GM23338 (cell line): ENCODE data around the gene DOCK2. TPM values are rescaled to one million over a fixed set of nuclear protein-coding genes. Genes with fewer than 3 reads are reported as not detected.

Experiments
- ATAC-seq: fragments of 200-7000 bp; cut with Tn5 transposase; 3 replicates; pipeline ENCODE4 v1.9.1; 2020
- DNase-seq: peaks from one replicate; pipeline ENCODE4 v3.0.0-alpha.2; 2015; ENCODE audit warnings: low spot score
- H2AFZ ChIP-seq: fragments of 200-600 bp; sonication (generic); 2 replicates; pipeline ENCODE4 v1.8.0; 2016; ENCODE audit warnings: antibody characterized with exemption, mild to moderate bottlenecking, moderate library complexity
- H3F3A ChIP-seq: fragments of 200-600 bp; sonication (generic); replicated peaks from 2 replicates; pipeline ENCODE4 v1.8.0; 2017; ENCODE audit warnings: antibody characterized with exemption, mixed run types, low read depth
- H3K27ac ChIP-seq: fragments of 200-600 bp; sonication (generic); 2 replicates; pipeline ENCODE4 v1.6.1; 2016; ENCODE audit warnings: low read depth
- H3K27me3 ChIP-seq: fragments of 200-600 bp; sonication (generic); 2 replicates; pipeline ENCODE4 v1.8.0; 2016; ENCODE audit warnings: mild to moderate bottlenecking, mixed run types, moderate library complexity; ENCODE audit not compliant: insufficient read depth
- H3K36me3 ChIP-seq: fragments of 200-600 bp; sonication (generic); 2 replicates; pipeline ENCODE4 v1.8.0; 2016; ENCODE audit warnings: mild to moderate bottlenecking; ENCODE audit not compliant: insufficient read depth
- H3K4me1 ChIP-seq: fragments of 200-600 bp; sonication (generic); 2 replicates; pipeline ENCODE4 v1.8.0; 2016; ENCODE audit warnings: mild to moderate bottlenecking, moderate library complexity; ENCODE audit not compliant: insufficient read depth
- H3K4me2 ChIP-seq: fragments of 200-600 bp; sonication (generic); 2 replicates; pipeline ENCODE4 v1.7.1; 2017; ENCODE audit warnings: mixed run types
- H3K4me3 ChIP-seq: fragments of 200-600 bp; sonication (generic); 2 replicates; pipeline ENCODE4 v1.6.1; 2016; ENCODE audit warnings: mixed run types
- H3K79me2 ChIP-seq: fragments of 200-600 bp; sonication (generic); replicated peaks from 2 replicates; pipeline ENCODE4 v1.8.0; 2017; ENCODE audit warnings: mild to moderate bottlenecking; ENCODE audit not compliant: insufficient read depth
- H3K9me2 ChIP-seq: fragments of 200-600 bp; sonication (generic); 2 replicates; pipeline ENCODE4 v1.8.0; 2017; ENCODE audit not compliant: insufficient read depth
- H4K20me1 ChIP-seq: fragments of 200-600 bp; sonication (generic); replicated peaks from 2 replicates; pipeline ENCODE4 v1.8.0; 2017; ENCODE audit warnings: mild to moderate bottlenecking; ENCODE audit not compliant: insufficient read depth
- H3K27ac Mint-ChIP-seq: 2 replicates; pipeline ENCODE4 v1.8.0; 2020; ENCODE audit warnings: inconsistent platforms, mild to moderate bottlenecking, moderate library complexity, mixed read lengths
- H3K27me3 Mint-ChIP-seq: 3 replicates; pipeline ENCODE4 v1.8.0; 2022; ENCODE audit warnings: low read depth, mild to moderate bottlenecking, moderate library complexity, mixed read lengths, inconsistent platforms; ENCODE audit not compliant: insufficient read depth, poor library complexity
- H3K36me3 Mint-ChIP-seq: 3 replicates; pipeline ENCODE4 v1.8.0; 2021; ENCODE audit warnings: low read depth, mild to moderate bottlenecking, inconsistent platforms, moderate library complexity, mixed read lengths
- H3K4me1 Mint-ChIP-seq: 3 replicates; pipeline ENCODE4 v1.8.0; 2020; ENCODE audit warnings: mild to moderate bottlenecking, inconsistent platforms, mixed read lengths
- H3K4me3 Mint-ChIP-seq: 3 replicates; pipeline ENCODE4 v1.8.0; 2021; ENCODE audit warnings: moderate library complexity, mild to moderate bottlenecking, inconsistent platforms, mixed read lengths
- H3K9me3 Mint-ChIP-seq: 3 replicates; pipeline ENCODE4 v1.8.0; 2020; ENCODE audit warnings: moderate library complexity, mild to moderate bottlenecking, inconsistent platforms, mixed read lengths
- CREB1 ChIP-seq: fragments of 250-450 bp; sonication (Bioruptor Pico); IDR thresholded peaks from 2 replicates; pipeline ENCODE4 v1.5.0; 2020; ENCODE audit warnings: low read depth, mild to moderate bottlenecking, moderate library complexity
- EZH2 ChIP-seq: fragments of 200-600 bp; sonication (generic); IDR thresholded peaks from one replicate; pipeline ENCODE4 v1.8.0; 2017; ENCODE audit warnings: antibody characterized with exemption, mild to moderate bottlenecking, low read depth; ENCODE audit not compliant: unreplicated experiment
- JUNB ChIP-seq: IDR thresholded peaks from one replicate; pipeline ENCODE4 v1.6.1; 2016; ENCODE audit warnings: antibody characterized with exemption; ENCODE audit not compliant: unreplicated experiment
- NANOG ChIP-seq: IDR thresholded peaks from 2 replicates; pipeline ENCODE4 v1.6.1; 2016; ENCODE audit warnings: antibody characterized with exemption, borderline replicate concordance
- POLR2AphosphoS5 ChIP-seq: IDR thresholded peaks from 2 replicates; pipeline ENCODE4 v1.6.1; 2016; ENCODE audit warnings: antibody characterized with exemption, low read depth
- STAT1 ChIP-seq: IDR thresholded peaks from one replicate; pipeline ENCODE4 v1.6.1; 2016; ENCODE audit warnings: antibody characterized with exemption; ENCODE audit not compliant: unreplicated experiment
- ZNF114 ChIP-seq: fragments of 250-450 bp; sonication (Bioruptor Pico); IDR thresholded peaks from 2 replicates; pipeline ENCODE4 v1.5.0; 2020; ENCODE audit warnings: mild to moderate bottlenecking, moderate library complexity
- ZNF331 ChIP-seq: fragments of 250-450 bp; sonication (Bioruptor Pico); IDR thresholded peaks from 2 replicates; pipeline ENCODE4 v1.5.0; 2020; ENCODE audit warnings: low read depth, mild to moderate bottlenecking, moderate library complexity
- polyA plus RNA-seq: library from polyadenylated mRNA; unstranded; fragments of >200 nt; fragmentation: Nextera tagmentation; extraction: Ambion mirVana; gene quantifications from 2 replicates; pipeline ENCODE4 v1.2.1, GENCODE V29; 2016
- total RNA-seq: library from RNA; depleted of rRNA; stranded (reverse); fragments of >200 nt; shearing (Covaris generic); gene quantifications from 2 replicates; pipeline ENCODE4 v1.2.3, GENCODE V29; 2014
- TF ChIP-seq, protein P1 (sequence below): IDR thresholded peaks from 2 replicates; pipeline ENCODE4 v1.6.1; 2016; ENCODE audit warnings: antibody characterized with exemption
- TF ChIP-seq, protein P2 (sequence below): fragments of 250-450 bp; sonication (Bioruptor Pico); IDR thresholded peaks from 2 replicates; pipeline ENCODE4 v1.5.0; 2020; ENCODE audit warnings: mild to moderate bottlenecking, moderate library complexity
- TF ChIP-seq, protein P3 (sequence below): IDR thresholded peaks from one replicate; pipeline ENCODE4 v1.6.1; 2018; ENCODE audit warnings: antibody characterized with exemption; ENCODE audit not compliant: unreplicated experiment

DOCK2 gene
- total and polyA plus RNA-seq, 2 experiments from 2014 or later, result 3.7 to 9.4 TPM

DNA sequence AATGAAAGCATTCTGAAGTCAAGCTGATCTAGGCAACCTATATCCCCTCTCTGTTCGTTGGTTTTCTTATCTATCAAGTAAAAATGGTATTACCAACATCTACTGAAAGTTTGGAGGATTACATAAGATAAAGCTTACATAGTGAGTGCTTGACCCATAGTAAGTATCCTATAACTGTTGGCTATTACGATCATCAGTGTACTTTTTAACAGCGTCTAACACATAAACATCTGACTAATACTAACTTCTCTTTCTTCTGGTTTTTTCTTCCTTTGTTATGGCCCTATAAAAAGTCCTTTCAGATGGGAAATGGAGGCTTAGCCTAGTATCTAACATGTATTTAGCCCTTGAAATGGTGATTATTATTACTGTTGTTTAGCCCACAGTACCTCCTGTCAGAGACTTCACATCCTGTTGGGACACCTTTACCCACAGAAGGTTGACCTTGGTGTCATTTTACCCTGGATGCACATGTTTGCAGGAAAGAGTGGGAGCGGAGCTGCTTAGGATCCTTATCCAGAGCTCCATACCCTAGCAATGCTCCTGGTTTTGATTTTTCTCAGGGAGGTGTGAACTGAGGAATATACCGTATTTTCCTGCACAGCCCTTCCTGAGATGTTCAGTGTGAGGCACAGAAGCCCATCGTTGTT, 337.2 kb downstream of the DOCK2 start:
- Mint-ChIP-seq H3K9me3 (no peaks in the 10 kb centered on the region), H3K36me3 (no peaks in the 10 kb centered on the region), H3K4me3 (no peak overlapping the region), H3K4me1 (peaks cover 43% of the 10 kb centered on the region), H3K27me3 (peaks cover 8% of the 10 kb centered on the region), H3K27ac (no peak overlapping the region)
- ATAC-seq, result no peak
- Histone ChIP-seq H3K4me3 (no peak overlapping the region), H2AFZ (no peak overlapping the region), H4K20me1 (no peaks in the 10 kb centered on the region), H3K4me1 (peaks cover 30% of the 10 kb centered on the region), H3K36me3 (no peaks in the 10 kb centered on the region), H3K9me2 (no peaks in the 10 kb centered on the region), H3K27me3 (peaks cover 17% of the 10 kb centered on the region), H3K79me2 (no peaks in the 10 kb centered on the region), H3K4me2 (no peak overlapping the region), H3F3A (no peaks in the 10 kb centered on the region), H3K27ac (no peak overlapping the region)
- TF ChIP-seq, protein P1, sequence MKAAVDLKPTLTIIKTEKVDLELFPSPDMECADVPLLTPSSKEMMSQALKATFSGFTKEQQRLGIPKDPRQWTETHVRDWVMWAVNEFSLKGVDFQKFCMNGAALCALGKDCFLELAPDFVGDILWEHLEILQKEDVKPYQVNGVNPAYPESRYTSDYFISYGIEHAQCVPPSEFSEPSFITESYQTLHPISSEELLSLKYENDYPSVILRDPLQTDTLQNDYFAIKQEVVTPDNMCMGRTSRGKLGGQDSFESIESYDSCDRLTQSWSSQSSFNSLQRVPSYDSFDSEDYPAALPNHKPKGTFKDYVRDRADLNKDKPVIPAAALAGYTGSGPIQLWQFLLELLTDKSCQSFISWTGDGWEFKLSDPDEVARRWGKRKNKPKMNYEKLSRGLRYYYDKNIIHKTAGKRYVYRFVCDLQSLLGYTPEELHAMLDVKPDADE, result no peak
- no peak for TF ChIP-seq CREB1 (CRISPR knock-in tag)
- no peak for TF ChIP-seq ZNF114 (CRISPR knock-in tag)
- TF ChIP-seq POLR2AphosphoS5, result no peak
- no peak for TF ChIP-seq EZH2
- TF ChIP-seq JUNB, result no peak
- TF ChIP-seq NANOG, result no peak
- TF ChIP-seq ZNF331 (CRISPR knock-in tag), result no peak
- TF ChIP-seq STAT1, result no peak
- TF ChIP-seq, protein P2, sequence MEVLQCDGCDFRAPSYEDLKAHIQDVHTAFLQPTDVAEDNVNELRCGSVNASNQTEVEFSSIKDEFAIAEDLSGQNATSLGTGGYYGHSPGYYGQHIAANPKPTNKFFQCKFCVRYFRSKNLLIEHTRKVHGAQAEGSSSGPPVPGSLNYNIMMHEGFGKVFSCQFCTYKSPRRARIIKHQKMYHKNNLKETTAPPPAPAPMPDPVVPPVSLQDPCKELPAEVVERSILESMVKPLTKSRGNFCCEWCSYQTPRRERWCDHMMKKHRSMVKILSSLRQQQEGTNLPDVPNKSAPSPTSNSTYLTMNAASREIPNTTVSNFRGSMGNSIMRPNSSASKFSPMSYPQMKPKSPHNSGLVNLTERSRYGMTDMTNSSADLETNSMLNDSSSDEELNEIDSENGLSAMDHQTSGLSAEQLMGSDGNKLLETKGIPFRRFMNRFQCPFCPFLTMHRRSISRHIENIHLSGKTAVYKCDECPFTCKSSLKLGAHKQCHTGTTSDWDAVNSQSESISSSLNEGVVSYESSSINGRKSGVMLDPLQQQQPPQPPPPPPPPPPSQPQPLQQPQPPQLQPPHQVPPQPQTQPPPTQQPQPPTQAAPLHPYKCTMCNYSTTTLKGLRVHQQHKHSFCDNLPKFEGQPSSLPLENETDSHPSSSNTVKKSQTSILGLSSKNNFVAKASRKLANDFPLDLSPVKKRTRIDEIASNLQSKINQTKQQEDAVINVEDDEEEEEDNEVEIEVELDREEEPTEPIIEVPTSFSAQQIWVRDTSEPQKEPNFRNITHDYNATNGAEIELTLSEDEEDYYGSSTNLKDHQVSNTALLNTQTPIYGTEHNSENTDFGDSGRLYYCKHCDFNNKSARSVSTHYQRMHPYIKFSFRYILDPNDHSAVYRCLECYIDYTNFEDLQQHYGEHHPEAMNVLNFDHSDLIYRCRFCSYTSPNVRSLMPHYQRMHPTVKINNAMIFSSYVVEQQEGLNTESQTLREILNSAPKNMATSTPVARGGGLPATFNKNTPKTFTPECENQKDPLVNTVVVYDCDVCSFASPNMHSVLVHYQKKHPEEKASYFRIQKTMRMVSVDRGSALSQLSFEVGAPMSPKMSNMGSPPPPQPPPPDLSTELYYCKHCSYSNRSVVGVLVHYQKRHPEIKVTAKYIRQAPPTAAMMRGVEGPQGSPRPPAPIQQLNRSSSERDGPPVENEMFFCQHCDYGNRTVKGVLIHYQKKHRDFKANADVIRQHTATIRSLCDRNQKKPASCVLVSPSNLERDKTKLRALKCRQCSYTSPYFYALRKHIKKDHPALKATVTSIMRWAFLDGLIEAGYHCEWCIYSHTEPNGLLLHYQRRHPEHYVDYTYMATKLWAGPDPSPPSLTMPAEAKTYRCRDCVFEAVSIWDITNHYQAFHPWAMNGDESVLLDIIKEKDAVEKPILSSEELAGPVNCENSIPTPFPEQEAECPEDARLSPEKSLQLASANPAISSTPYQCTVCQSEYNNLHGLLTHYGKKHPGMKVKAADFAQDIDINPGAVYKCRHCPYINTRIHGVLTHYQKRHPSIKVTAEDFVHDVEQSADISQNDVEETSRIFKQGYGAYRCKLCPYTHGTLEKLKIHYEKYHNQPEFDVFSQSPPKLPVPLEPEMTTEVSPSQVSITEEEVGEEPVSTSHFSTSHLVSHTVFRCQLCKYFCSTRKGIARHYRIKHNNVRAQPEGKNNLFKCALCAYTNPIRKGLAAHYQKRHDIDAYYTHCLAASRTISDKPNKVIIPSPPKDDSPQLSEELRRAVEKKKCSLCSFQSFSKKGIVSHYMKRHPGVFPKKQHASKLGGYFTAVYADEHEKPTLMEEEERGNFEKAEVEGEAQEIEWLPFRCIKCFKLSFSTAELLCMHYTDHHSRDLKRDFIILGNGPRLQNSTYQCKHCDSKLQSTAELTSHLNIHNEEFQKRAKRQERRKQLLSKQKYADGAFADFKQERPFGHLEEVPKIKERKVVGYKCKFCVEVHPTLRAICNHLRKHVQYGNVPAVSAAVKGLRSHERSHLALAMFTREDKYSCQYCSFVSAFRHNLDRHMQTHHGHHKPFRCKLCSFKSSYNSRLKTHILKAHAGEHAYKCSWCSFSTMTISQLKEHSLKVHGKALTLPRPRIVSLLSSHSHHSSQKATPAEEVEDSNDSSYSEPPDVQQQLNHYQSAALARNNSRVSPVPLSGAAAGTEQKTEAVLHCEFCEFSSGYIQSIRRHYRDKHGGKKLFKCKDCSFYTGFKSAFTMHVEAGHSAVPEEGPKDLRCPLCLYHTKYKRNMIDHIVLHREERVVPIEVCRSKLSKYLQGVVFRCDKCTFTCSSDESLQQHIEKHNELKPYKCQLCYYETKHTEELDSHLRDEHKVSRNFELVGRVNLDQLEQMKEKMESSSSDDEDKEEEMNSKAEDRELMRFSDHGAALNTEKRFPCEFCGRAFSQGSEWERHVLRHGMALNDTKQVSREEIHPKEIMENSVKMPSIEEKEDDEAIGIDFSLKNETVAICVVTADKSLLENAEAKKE, result no peak
- TF ChIP-seq, protein P3, sequence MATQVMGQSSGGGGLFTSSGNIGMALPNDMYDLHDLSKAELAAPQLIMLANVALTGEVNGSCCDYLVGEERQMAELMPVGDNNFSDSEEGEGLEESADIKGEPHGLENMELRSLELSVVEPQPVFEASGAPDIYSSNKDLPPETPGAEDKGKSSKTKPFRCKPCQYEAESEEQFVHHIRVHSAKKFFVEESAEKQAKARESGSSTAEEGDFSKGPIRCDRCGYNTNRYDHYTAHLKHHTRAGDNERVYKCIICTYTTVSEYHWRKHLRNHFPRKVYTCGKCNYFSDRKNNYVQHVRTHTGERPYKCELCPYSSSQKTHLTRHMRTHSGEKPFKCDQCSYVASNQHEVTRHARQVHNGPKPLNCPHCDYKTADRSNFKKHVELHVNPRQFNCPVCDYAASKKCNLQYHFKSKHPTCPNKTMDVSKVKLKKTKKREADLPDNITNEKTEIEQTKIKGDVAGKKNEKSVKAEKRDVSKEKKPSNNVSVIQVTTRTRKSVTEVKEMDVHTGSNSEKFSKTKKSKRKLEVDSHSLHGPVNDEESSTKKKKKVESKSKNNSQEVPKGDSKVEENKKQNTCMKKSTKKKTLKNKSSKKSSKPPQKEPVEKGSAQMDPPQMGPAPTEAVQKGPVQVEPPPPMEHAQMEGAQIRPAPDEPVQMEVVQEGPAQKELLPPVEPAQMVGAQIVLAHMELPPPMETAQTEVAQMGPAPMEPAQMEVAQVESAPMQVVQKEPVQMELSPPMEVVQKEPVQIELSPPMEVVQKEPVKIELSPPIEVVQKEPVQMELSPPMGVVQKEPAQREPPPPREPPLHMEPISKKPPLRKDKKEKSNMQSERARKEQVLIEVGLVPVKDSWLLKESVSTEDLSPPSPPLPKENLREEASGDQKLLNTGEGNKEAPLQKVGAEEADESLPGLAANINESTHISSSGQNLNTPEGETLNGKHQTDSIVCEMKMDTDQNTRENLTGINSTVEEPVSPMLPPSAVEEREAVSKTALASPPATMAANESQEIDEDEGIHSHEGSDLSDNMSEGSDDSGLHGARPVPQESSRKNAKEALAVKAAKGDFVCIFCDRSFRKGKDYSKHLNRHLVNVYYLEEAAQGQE, result no peak
- no peak for DNase-seq
